Neuronal stem cell (in vitro differentiated cells): Measurements from ENCODE around the gene GJC3.
"Not testable (repeated sequence)": the region's sequence is repeated elsewhere in the genome, so short reads cannot be mapped to it uniquely, and the experiment has no call there.

Source experiments
- DNase-seq: peaks from one replicate; pipeline ENCODE4 v3.0.0-alpha.2; 2013; ENCODE audit warnings: low spot score
- H2AFZ ChIP-seq: one replicate; pipeline ENCODE4 v1.6.1; 2013; ENCODE audit warnings: mild to moderate bottlenecking, low read length, inconsistent platforms
- H2AK5ac ChIP-seq: 2 replicates; pipeline ENCODE4 v1.6.1; 2013; ENCODE audit warnings: low read depth, mild to moderate bottlenecking, inconsistent platforms, low read length, moderate library complexity, mixed read lengths
- H2BK120ac ChIP-seq: 2 replicates; pipeline ENCODE4 v1.6.1; 2013; ENCODE audit warnings: low read depth, mild to moderate bottlenecking, inconsistent platforms, low read length, moderate library complexity, mixed read lengths
- H2BK12ac ChIP-seq: one replicate; pipeline ENCODE4 v1.6.1; 2013; ENCODE audit warnings: low read length, inconsistent platforms
- H2BK15ac ChIP-seq: 2 replicates; pipeline ENCODE4 v1.6.1; 2013; ENCODE audit warnings: mild to moderate bottlenecking, low read length, inconsistent platforms, mixed read lengths
- H2BK5ac ChIP-seq: one replicate; pipeline ENCODE4 v1.6.1; 2013; ENCODE audit warnings: inconsistent platforms, mild to moderate bottlenecking, low read length, moderate library complexity
- H3K14ac ChIP-seq: one replicate; pipeline ENCODE4 v1.6.1; 2013; ENCODE audit warnings: low read length, inconsistent platforms
- H3K18ac ChIP-seq: 2 replicates; pipeline ENCODE4 v1.6.1; 2013; ENCODE audit warnings: low read length, inconsistent platforms
- H3K23ac ChIP-seq: 2 replicates; pipeline ENCODE4 v1.6.1; 2013; ENCODE audit warnings: low read depth, mild to moderate bottlenecking, mixed read lengths, low read length, inconsistent platforms; ENCODE audit not compliant: poor library complexity
- H3K27ac ChIP-seq: replicated peaks from 3 replicates; pipeline ENCODE4 v1.5.1; 2013; ENCODE audit warnings: low read length, inconsistent platforms
- H3K27me3 ChIP-seq, 3 experiments: 2 replicates each; pipeline ENCODE4 v1.6.1; 2013; ENCODE audit warnings: low read length in 3 of 3, mild to moderate bottlenecking in 2 of 3, inconsistent platforms in 1 of 3, low read depth in 1 of 3, mixed read lengths in 1 of 3, moderate library complexity in 1 of 3; ENCODE audit not compliant: control insufficient read depth in 3 of 3, insufficient read depth in 3 of 3
- H3K36me3 ChIP-seq, 2 donors: replicated peaks in 1 of 2; 2 replicates each; pipeline ENCODE4 v1.6.1; 2013; ENCODE audit warnings: low read length in 2 of 2; ENCODE audit not compliant: control insufficient read depth in 2 of 2, insufficient read depth in 2 of 2
- H3K4ac ChIP-seq: 2 replicates; pipeline ENCODE4 v1.6.1; 2013; ENCODE audit warnings: inconsistent platforms, mild to moderate bottlenecking, low read length, moderate library complexity
- H3K4me1 ChIP-seq, 2 donors: 1 replicate in 1 of 2; 2 replicates in 1 of 2; pipeline ENCODE4 v1.6.1; 2013; ENCODE audit warnings: low read length in 2 of 2, low read depth in 1 of 2; ENCODE audit not compliant: control insufficient read depth in 2 of 2, insufficient read depth in 1 of 2
- H3K4me2 ChIP-seq: one replicate; pipeline ENCODE4 v1.6.1; 2013; ENCODE audit warnings: mild to moderate bottlenecking, low read length, inconsistent platforms; ENCODE audit not compliant: insufficient read depth, poor library complexity, severe bottlenecking
- H3K4me3 ChIP-seq, 2 donors: 2 replicates each; pipeline ENCODE4 v1.5.1; 2013; ENCODE audit warnings: low read length in 2 of 2, mild to moderate bottlenecking in 2 of 2, inconsistent platforms in 1 of 2, moderate library complexity in 1 of 2
- H3K79me1 ChIP-seq: one replicate; pipeline ENCODE4 v1.6.1; 2013; ENCODE audit warnings: low read depth, mild to moderate bottlenecking, inconsistent platforms, low read length, moderate library complexity
- H3K9ac ChIP-seq: one replicate; pipeline ENCODE4 v1.6.1; 2013; ENCODE audit warnings: mild to moderate bottlenecking, low read depth, low read length, inconsistent platforms; ENCODE audit not compliant: poor library complexity
- H3K9me3 ChIP-seq, 2 donors: replicated peaks in 1 of 2; 2 replicates each; pipeline versions ENCODE3 to v1.6.1; 2013; ENCODE audit warnings: low read length in 2 of 2, mild to moderate bottlenecking in 2 of 2, inconsistent platforms in 1 of 2, low read depth in 1 of 2, mixed read lengths in 1 of 2, moderate library complexity in 1 of 2; ENCODE audit not compliant: control insufficient read depth in 2 of 2, insufficient read depth in 1 of 2
- H4K8ac ChIP-seq: one replicate; pipeline ENCODE4 v1.6.1; 2013; ENCODE audit warnings: low read depth, mild to moderate bottlenecking, inconsistent platforms, low read length, moderate library complexity
- H4K91ac ChIP-seq: one replicate; pipeline ENCODE4 v1.6.1; 2013; ENCODE audit warnings: low read length, low read depth, mild to moderate bottlenecking, inconsistent platforms; ENCODE audit not compliant: poor library complexity
- WGBS, 2 donors: extraction: QIAGEN DNeasy Blood & Tissue Kit; methylation state at CpG; one replicate each; pipeline ENCODE4 v1.1.7; 2013; ENCODE audit warnings: missing lambda C conversion rate in 2 of 2, mixed read lengths in 1 of 2; ENCODE audit not compliant: insufficient read length in 2 of 2, insufficient replicate concordance in 1 of 2; ENCODE audit errors: extremely low coverage in 2 of 2; 5-methylcytosine and 5-hydroxymethylcytosine counted together

GJC3 gene

DNA sequence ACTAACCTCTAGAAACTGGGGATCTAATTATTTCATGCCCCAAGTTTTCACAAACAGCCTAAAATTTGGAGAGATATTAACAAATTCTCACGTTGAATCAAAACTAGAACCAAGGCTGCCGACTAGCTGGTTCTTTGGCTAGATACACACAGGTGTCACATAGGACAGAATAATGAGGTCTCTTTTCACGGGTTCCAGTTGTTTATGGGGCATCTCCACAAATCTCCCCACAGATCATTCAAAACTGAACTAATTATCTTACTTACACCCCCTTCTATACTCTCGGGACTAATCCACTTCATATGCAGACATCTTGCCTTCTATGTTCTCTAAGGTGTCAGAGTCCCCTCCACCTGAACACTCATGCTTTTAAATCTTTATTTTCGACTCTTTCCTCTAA, 36.1 kb downstream of the GJC3 start:
- Histone ChIP-seq H2BK12ac (no peak overlapping the region), H3K18ac (no peak overlapping the region), H2BK120ac (no peak overlapping the region), H4K91ac (no peak overlapping the region), H2AK5ac (no peak overlapping the region), H3K9ac (no peak overlapping the region), H3K23ac (no peak overlapping the region), H3K27me3 (no peaks in the 10 kb centered on the region), H3K4me3 (no peak overlapping the region), H3K36me3 (no peaks in the 10 kb centered on the region), H3K14ac (no peak overlapping the region), H3K9me3 (peaks cover 0 to 3% of the 10 kb centered on the region in 2 donors), H3K4me1 (no peaks in the 10 kb centered on the region), H3K79me1 (no peaks in the 10 kb centered on the region), H2BK15ac (no peak overlapping the region), H3K4me2 (no peak overlapping the region), H3K4ac (no peak overlapping the region), H4K8ac (no peak overlapping the region), H2AFZ (no peak overlapping the region), H3K27ac (no peak overlapping the region), H2BK5ac (no peak overlapping the region)
- no CpG with 5 or more reads among the region's 5 CpGs for WGBS, 2 donors
- DNase-seq, result no peak

DNA sequence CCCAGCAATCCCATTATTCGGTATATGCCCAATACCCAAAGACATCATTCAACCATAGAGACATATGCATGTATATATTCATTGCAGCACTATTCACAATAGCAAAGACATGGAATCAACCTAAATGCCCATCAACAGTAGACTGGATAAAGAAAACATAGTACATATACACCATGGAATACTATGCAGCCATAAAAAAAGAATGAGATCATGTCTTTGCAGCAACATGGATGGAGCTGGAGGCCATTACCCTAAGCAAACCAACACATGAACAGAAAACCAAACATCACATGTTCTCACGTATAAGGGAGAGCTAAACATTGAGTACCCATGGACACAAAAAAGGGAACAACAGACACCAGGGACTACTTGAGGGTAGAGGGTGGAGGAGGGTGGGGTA, 39.1 kb downstream of the GJC3 start:
- not testable (repeated sequence) for H3K4me1 ChIP-seq, H2BK12ac ChIP-seq, H3K9ac ChIP-seq, H3K4me3 ChIP-seq, H2BK5ac ChIP-seq, H3K79me1 ChIP-seq, DNase-seq, H3K23ac ChIP-seq, H3K9me3 ChIP-seq, H3K27me3 ChIP-seq, H4K8ac ChIP-seq, H3K4me2 ChIP-seq, H2AFZ ChIP-seq, H4K91ac ChIP-seq, H3K14ac ChIP-seq, H3K27ac ChIP-seq, H3K36me3 ChIP-seq, H2BK15ac ChIP-seq, H3K4ac ChIP-seq, H2BK120ac ChIP-seq, H2AK5ac ChIP-seq, H3K18ac ChIP-seq
- no CpG with 5 or more reads among the region's 2 CpGs for WGBS, 2 donors

DNA sequence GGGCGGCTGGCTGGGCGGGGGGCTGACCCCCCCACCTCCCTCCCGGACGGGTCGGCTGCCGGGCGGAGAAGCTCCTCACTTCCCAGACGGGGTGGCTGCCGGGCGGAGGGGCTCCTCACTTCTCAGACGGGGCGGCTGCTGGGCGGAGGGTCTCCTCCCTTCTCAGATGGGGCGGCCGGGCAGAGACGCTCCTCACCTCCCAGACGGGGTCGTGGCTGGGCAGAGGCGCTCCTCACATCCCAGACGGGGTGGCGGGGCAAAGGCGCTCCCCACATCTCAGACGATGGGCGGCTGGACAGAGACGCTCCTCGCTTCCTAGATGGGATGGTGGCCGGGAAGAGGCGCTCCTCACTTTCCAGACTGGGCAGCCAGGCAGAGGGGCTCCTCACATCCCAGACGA, 41.1 kb downstream of the GJC3 start:
- H3K4me1 ChIP-seq, H2BK120ac ChIP-seq, H3K4me2 ChIP-seq, H4K8ac ChIP-seq, H3K36me3 ChIP-seq, H4K91ac ChIP-seq, H3K4me3 ChIP-seq, H3K27me3 ChIP-seq, H2BK12ac ChIP-seq, H3K9me3 ChIP-seq, H3K9ac ChIP-seq, H3K27ac ChIP-seq, H3K18ac ChIP-seq, H2AFZ ChIP-seq, H3K23ac ChIP-seq, H2AK5ac ChIP-seq, H2BK15ac ChIP-seq, H3K4ac ChIP-seq, DNase-seq, H3K79me1 ChIP-seq, H3K14ac ChIP-seq, H2BK5ac ChIP-seq: not testable (repeated sequence)
- no CpG with 5 or more reads among the region's 29 CpGs for WGBS, 2 donors

DNA sequence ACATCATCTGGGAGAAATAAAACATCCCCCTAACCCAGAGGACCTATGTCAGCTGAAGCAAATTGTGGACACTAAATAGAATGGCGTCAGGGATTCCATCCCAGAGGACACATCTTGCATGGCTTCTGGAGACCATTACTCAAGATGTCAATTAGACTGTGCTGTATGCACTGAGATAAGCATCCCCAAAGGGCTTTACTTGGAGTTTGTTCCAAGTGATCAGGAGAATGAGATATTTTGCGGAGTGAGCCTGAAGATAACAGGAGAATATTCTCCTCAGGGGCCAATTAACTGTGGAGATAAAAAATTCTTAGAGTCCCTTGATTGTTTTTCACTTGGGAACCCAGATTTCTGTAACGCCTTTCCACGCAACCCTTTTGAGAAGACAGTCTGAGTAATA, 48.0 kb downstream of the GJC3 start:
- Histone ChIP-seq H3K18ac (no peak overlapping the region), H4K8ac (no peak overlapping the region), H2AFZ (no peak overlapping the region), H4K91ac (no peak overlapping the region), H3K9me3 (no peaks in the 10 kb centered on the region), H2AK5ac (no peak overlapping the region), H3K36me3 (no peaks in the 10 kb centered on the region), H3K4me2 (no peak overlapping the region), H3K23ac (no peak overlapping the region), H3K79me1 (no peaks in the 10 kb centered on the region), H2BK5ac (no peak overlapping the region), H3K14ac (no peak overlapping the region), H3K27me3 (no peaks in the 10 kb centered on the region), H3K9ac (no peak overlapping the region), H3K4me1 (no peaks in the 10 kb centered on the region), H3K4me3 (no peak overlapping the region), H2BK120ac (no peak overlapping the region), H3K4ac (no peak overlapping the region), H2BK15ac (no peak overlapping the region), H2BK12ac (no peak overlapping the region), H3K27ac (no peak overlapping the region)
- no CpG with 5 or more reads among the region's 4 CpGs for WGBS, 2 donors
- no peak for DNase-seq
